Measurements from ENCODE around the gene TCF23. TPM values are rescaled to one million over a fixed set of nuclear protein-coding genes. Genes with fewer than 3 reads are reported as not detected.

Gene TCF23
- total and polyA plus RNA-seq, 2 of the 8 experiments (the other 6 are each of a cell fraction or from before 2014, with no cell fraction given), result 0.02 TPM; not detected in 1

DNA sequence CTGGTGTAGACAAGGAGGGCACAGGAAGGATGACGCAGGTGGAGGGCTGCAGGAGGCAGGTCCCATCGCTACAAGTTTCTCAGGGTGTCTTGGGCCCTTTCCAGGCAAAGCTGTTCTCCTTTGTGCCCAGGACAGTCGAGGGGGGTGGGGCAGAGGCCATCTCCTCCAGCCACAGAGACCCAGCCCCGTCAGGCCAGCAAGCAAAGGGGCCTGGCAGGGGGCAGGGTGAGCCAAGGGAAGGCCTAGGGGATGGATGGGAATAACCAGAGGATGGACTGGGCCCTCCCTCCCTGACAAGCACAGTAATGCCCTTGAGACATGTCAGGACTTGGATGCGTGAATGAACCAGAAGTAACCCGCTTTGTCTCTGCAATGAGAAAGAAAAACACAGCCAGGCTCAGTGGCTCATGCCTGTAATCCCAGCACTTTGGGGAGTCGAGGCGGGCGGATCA, 6.3 kb downstream of the TCF23 start:
- no peak overlapping the region for H4K8ac ChIP-seq (ENCODE audit: extremely low read depth, insufficient read depth, low read length)
- DNase-seq (ENCODE audit: low read depth in 1 of 2, low spot score in 2 of 2) (no peak), FAIRE-seq (no peak)
- no peak overlapping the region for H3K23ac ChIP-seq (ENCODE audit: insufficient read length)
- H3K27me3 ChIP-seq (replicated peaks in 1 of 4; ENCODE audit: control insufficient read depth in 3 of 4, extremely low read depth in 1 of 4, insufficient read depth in 3 of 4, low read length in 3 of 4), result no peaks in the 10 kb centered on the region
- H3K14ac ChIP-seq (ENCODE audit: insufficient read length), result no peak overlapping the region
- ChIA-PET CTCF (ENCODE audit: partially characterized antibody) (interaction anchor here (0.7 to 2.9 kb wide), 6 partner anchors 13 to 162 kb away, joined by 3 to 14 read pairs (median 4); partner anchors contain the start of gene PREB), POLR2A (ENCODE audit: partially characterized antibody) (interaction anchor here (1.4 kb wide), 1 partner anchor 8 kb away, joined by 6 read pairs; no protein-coding TSS in a partner anchor)
- no peaks in the 10 kb centered on the region for H3K23me2 ChIP-seq (ENCODE audit: low read depth, low read length)
- no peaks in the 10 kb centered on the region for H4K20me1 ChIP-seq (replicated peaks in 1 of 2; ENCODE audit: control insufficient read depth in 1 of 2, insufficient read depth in 2 of 2, low read length in 2 of 2)
- H3K27ac ChIP-seq (ENCODE audit: low read depth, low read length), result no peak overlapping the region
- H3K79me2 ChIP-seq (ENCODE audit: control insufficient read depth in 1 of 2, insufficient read depth in 2 of 2, low read length in 2 of 2), result no peaks in the 10 kb centered on the region
- H3K18ac ChIP-seq (ENCODE audit: extremely low read depth, low read length), result no peak overlapping the region; the same call in 1 of the 2 replicates
- H2AFZ ChIP-seq (ENCODE audit: low read length), result no peak overlapping the region; the same call in 1 of the 2 replicates
- H2AK5ac ChIP-seq (ENCODE audit: low read depth, low read length), result no peak overlapping the region
- no peaks in the 10 kb centered on the region; a peak in 1 of 7 replicates for H3K4me1 ChIP-seq (replicated peaks in 1 of 4; ENCODE audit: control insufficient read depth in 3 of 4, insufficient read depth in 4 of 4, low read length in 3 of 4)
- H3K4me3 ChIP-seq (ENCODE audit: extremely low read depth in 1 of 4, insufficient read depth in 2 of 4, low read depth in 3 of 4, low read length in 4 of 4), result no peak overlapping the region
- 0 out of 2 replicates have a peak overlapping the region, but pooled peaks have one; percentile 46 for H2BK5ac ChIP-seq (ENCODE audit: low read depth, low read length)
- H3K36me3 ChIP-seq (ENCODE audit: control insufficient read depth in 2 of 4, insufficient read depth in 4 of 4, low read length in 3 of 4), result no peaks in the 10 kb centered on the region
- no peak overlapping the region for H3K9ac ChIP-seq (replicated peaks in 1 of 4; ENCODE audit: extremely low read depth in 1 of 4, low read depth in 3 of 4, low read length in 3 of 4)
- no peaks in the 10 kb centered on the region for H3K79me1 ChIP-seq (ENCODE audit: low read depth, low read length)
- no peak overlapping the region for H2BK20ac ChIP-seq (ENCODE audit: low read length)
- no peak overlapping the region for H2BK120ac ChIP-seq (replicated peaks; ENCODE audit: low read depth, low read length)
- no peak overlapping the region for H4K5ac ChIP-seq (ENCODE audit: insufficient read length, low read depth, low read length)
- no peak overlapping the region for H3K56ac ChIP-seq (replicated peaks; ENCODE audit: insufficient read length, low read depth, low read length)
- 87% methylated on average over 9 of the region's 9 CpGs; no CpG with 5 or more reads in 1 of the 2 experiments for WGBS, 2 experiments (ENCODE audit: extremely low coverage in 1 of 2, insufficient coverage in 1 of 2, insufficient read length in 1 of 2, insufficient replicate concordance in 2 of 2, low coverage in 1 of 2, low lambda C conversion rate in 2 of 2, missing lambda C conversion rate in 1 of 2)
- no peak overlapping the region for H2BK15ac ChIP-seq (ENCODE audit: low read length)
- H2BK12ac ChIP-seq (ENCODE audit: low read depth, low read length), result 0 out of 2 replicates have a peak overlapping the region, but pooled peaks have one; percentile 60
- no peak overlapping the region for H3K4me2 ChIP-seq (ENCODE audit: insufficient read depth in 1 of 2, low read depth in 2 of 2, low read length in 2 of 2)
- peak overlapping the region; percentile 52 for H4K91ac ChIP-seq (replicated peaks; ENCODE audit: insufficient read length, low read length)
- no peak overlapping the region for H3K4ac ChIP-seq (replicated peaks; ENCODE audit: insufficient read length, low read depth, low read length)
- H3K9me3 ChIP-seq (ENCODE audit: insufficient read depth in 2 of 2, low read depth in 1 of 2, low read length in 1 of 2), result no peaks in the 10 kb centered on the region
- TF ChIP-seq POU5F1 (IDR thresholded peaks at IDR 0.05; ENCODE audit: low read depth, low read length) (no peak), CREB1 (IDR thresholded peaks at IDR 0.05) (no peak), NRF1 (IDR thresholded peaks at IDR 0.05; ENCODE audit: low read depth, low read length) (no peak), JUN (IDR thresholded peaks at IDR 0.05; ENCODE audit: low read depth, low read length) (no peak), CHD1 (IDR thresholded peaks at IDR 0.05; ENCODE audit: low read depth, low read length) (no peak), SP2 (IDR thresholded peaks at IDR 0.05; ENCODE audit: low read length) (no peak), NANOG (IDR thresholded peaks at IDR 0.05; ENCODE audit: insufficient read depth, low read depth, low read length, poor library complexity, severe bottlenecking) (no peak), HDAC2 (IDR thresholded peaks at IDR 0.05; ENCODE audit: borderline replicate concordance in 1 of 2, low read depth in 2 of 2, low read length in 2 of 2) (no peak), EGR1 (IDR thresholded peaks at IDR 0.05; ENCODE audit: borderline replicate concordance, low read depth, low read length) (no peak), CEBPB (IDR thresholded peaks at IDR 0.05; ENCODE audit: low read depth, low read length) (no peak), SIN3A (conservative IDR thresholded peaks at IDR 0.05 in 1 of 2, IDR thresholded peaks at IDR 0.05 in 1 of 2; ENCODE audit: low read depth in 1 of 2, low read length in 2 of 2) (no peak), EP300 (IDR thresholded peaks at IDR 0.05; ENCODE audit: borderline replicate concordance in 1 of 2, low read depth in 2 of 2, low read length in 2 of 2) (no peak)
- TF ChIP-seq, protein P1, sequence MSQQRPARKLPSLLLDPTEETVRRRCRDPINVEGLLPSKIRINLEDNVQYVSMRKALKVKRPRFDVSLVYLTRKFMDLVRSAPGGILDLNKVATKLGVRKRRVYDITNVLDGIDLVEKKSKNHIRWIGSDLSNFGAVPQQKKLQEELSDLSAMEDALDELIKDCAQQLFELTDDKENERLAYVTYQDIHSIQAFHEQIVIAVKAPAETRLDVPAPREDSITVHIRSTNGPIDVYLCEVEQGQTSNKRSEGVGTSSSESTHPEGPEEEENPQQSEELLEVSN (IDR thresholded peaks at IDR 0.05), result no peak
